SK-N-SH (cell line): ENCODE data around the gene NR2E3. TPM values are rescaled to one million over a fixed set of nuclear protein-coding genes. Genes with fewer than 3 reads are reported as not detected.

Experiments used
- CTCF ChIA-PET: fragments of 300-600, 350-600 bp; formaldehyde crosslinking; extraction: SDS; loops from one replicate; lab custom pipeline; 2021; lab: Yijun Ruan, JAX
- POLR2A ChIA-PET: fragments of 350-600 bp; sonication (Branson Sonifier 250); formaldehyde crosslinking; extraction: SDS; loops from one replicate; lab custom pipeline; 2020; ENCODE audit warnings: antibody characterized with exemption, inconsistent platforms; lab: Yijun Ruan, JAX
- DNase-seq: peaks from one replicate; pipeline ENCODE4 v3.0.0; 2012
- H2AFZ ChIP-seq: fragments of 200-600 bp; sonication (generic); 2 replicates; pipeline ENCODE4 v1.8.1; 2016; ENCODE audit warnings: antibody characterized with exemption, mild to moderate bottlenecking, low read depth
- H3F3A ChIP-seq: fragments of 200-600 bp; sonication (generic); replicated peaks from 2 replicates; pipeline ENCODE3; 2016; ENCODE audit warnings: antibody characterized with exemption, mild to moderate bottlenecking; ENCODE audit not compliant: insufficient read depth
- H3K27ac ChIP-seq, 2 experiments: fragments of 200-500 bp in 1 of 2; fragments of 200-600 bp in 1 of 2; sonication (Bioruptor generic) in 1 of 2; sonication (generic), shearing (Covaris generic) in 1 of 2; 2 replicates each; pipeline versions ENCODE4 v1.5.1 to v1.6.1; 2014 to 2016; ENCODE audit warnings: low read depth in 2 of 2, inconsistent platforms in 1 of 2, low read length in 1 of 2, mild to moderate bottlenecking in 1 of 2, mixed read lengths in 1 of 2
- H3K27me3 ChIP-seq: fragments of 200-600 bp; sonication (generic), shearing (Covaris generic); 2 replicates; pipeline ENCODE4 v1.6.1; 2016; ENCODE audit warnings: mixed run types; ENCODE audit not compliant: insufficient read depth
- H3K36me3 ChIP-seq, 2 experiments: fragments of 200-500 bp in 1 of 2; fragments of 200-600 bp in 1 of 2; sonication (Bioruptor generic) in 1 of 2; sonication (generic) in 1 of 2; replicated peaks in 1 of 2; 2 replicates each; pipeline versions ENCODE3 to v1.5.1; 2014 to 2016; ENCODE audit warnings: low read length in 1 of 2, mild to moderate bottlenecking in 1 of 2; ENCODE audit not compliant: insufficient read depth in 2 of 2, control insufficient read depth in 1 of 2
- H3K4me1 ChIP-seq, 2 experiments: fragments of 200-500 bp in 1 of 2; fragments of 200-600 bp in 1 of 2; sonication (Bioruptor generic) in 1 of 2; sonication (generic), shearing (Covaris generic) in 1 of 2; 2 replicates each; pipeline versions ENCODE4 v1.5.1 to v1.6.1; 2014 to 2016; ENCODE audit warnings: low read depth in 1 of 2, low read length in 1 of 2, mixed run types in 1 of 2; ENCODE audit not compliant: insufficient read depth in 2 of 2, control insufficient read depth in 1 of 2
- H3K4me2 ChIP-seq: fragments of 200-600 bp; sonication (generic), shearing (Covaris generic); 2 replicates; pipeline ENCODE4 v1.6.1; 2017; ENCODE audit warnings: mixed run types
- H3K4me3 ChIP-seq, 2 experiments: fragments of 200-500 bp in 1 of 2; fragments of 200-600 bp in 1 of 2; sonication (Bioruptor generic) in 1 of 2; sonication (generic), shearing (Covaris generic) in 1 of 2; 2 replicates each; pipeline versions ENCODE4 v1.5.1 to v1.8.1; 2014 to 2016; ENCODE audit warnings: low read depth in 2 of 2, inconsistent platforms in 1 of 2, low read length in 1 of 2, mild to moderate bottlenecking in 1 of 2, mixed read lengths in 1 of 2, moderate library complexity in 1 of 2
- H3K79me2 ChIP-seq: fragments of 200-600 bp; sonication (generic); 2 replicates; pipeline ENCODE4 v1.8.1; 2017; ENCODE audit warnings: mild to moderate bottlenecking; ENCODE audit not compliant: insufficient read depth
- H3K9ac ChIP-seq: fragments of 200-600 bp; sonication (generic); 2 replicates; pipeline ENCODE4 v1.6.1; 2017; ENCODE audit warnings: mixed run types
- H3K9me2 ChIP-seq: fragments of 200-600 bp; sonication (generic); 2 replicates; pipeline ENCODE4 v1.6.1; 2017; ENCODE audit warnings: mixed run types
- H3K9me3 ChIP-seq: fragments of 200-600 bp; sonication (generic); 2 replicates; pipeline ENCODE4 v1.6.1; 2017; ENCODE audit warnings: mixed run types, mild to moderate bottlenecking, moderate library complexity
- H4K20me1 ChIP-seq: fragments of 200-600 bp; sonication (generic); 2 replicates; pipeline ENCODE4 v1.6.1; 2017; ENCODE audit warnings: mild to moderate bottlenecking, mixed run types; ENCODE audit not compliant: insufficient read depth
- ELF1 ChIP-seq: IDR thresholded peaks from 2 replicates; pipeline ENCODE4 v1.4.0; 2012
- EP300 ChIP-seq, 2 experiments: IDR thresholded peaks; 2 replicates each; pipeline versions ENCODE4 v1.4.0 to v1.6.1; 2012; ENCODE audit warnings: borderline replicate concordance in 1 of 2, low read depth in 1 of 2, low read length in 1 of 2
- EZH2phosphoT487 ChIP-seq: fragments of 200-600 bp; sonication (generic); IDR thresholded peaks from 2 replicates; pipeline ENCODE4 v1.6.1; 2017; ENCODE audit warnings: low read depth, mixed run types, mild to moderate bottlenecking, antibody characterized with exemption, moderate library complexity, borderline replicate concordance
- FOXJ3 ChIP-seq: sonication (generic); formaldehyde crosslinking; IDR thresholded peaks from 2 replicates; pipeline ENCODE4 v1.5.1; 2020; ENCODE audit warnings: mild to moderate bottlenecking, missing genetic modification reagents
- FOXM1 ChIP-seq: IDR thresholded peaks from 2 replicates; pipeline ENCODE4 v1.4.0; 2012; ENCODE audit warnings: low read depth, mild to moderate bottlenecking
- GATA2 ChIP-seq: sonication (generic); formaldehyde crosslinking; IDR thresholded peaks from 2 replicates; pipeline ENCODE4 v1.5.0; 2020; ENCODE audit warnings: mild to moderate bottlenecking, missing genetic modification reagents
- IRF3 ChIP-seq: fragments of 150-350 bp; IDR thresholded peaks from 2 replicates; pipeline ENCODE4 v1.6.1; 2016; ENCODE audit warnings: mild to moderate bottlenecking, low read depth, low read length
- MAX ChIP-seq: IDR thresholded peaks from 2 replicates; pipeline ENCODE4 v1.4.0; 2012; ENCODE audit warnings: low read depth
- MEF2A ChIP-seq: IDR thresholded peaks from 2 replicates; pipeline ENCODE4 v1.4.0; 2012; ENCODE audit warnings: low read depth, borderline replicate concordance
- MXI1 ChIP-seq: IDR thresholded peaks from 2 replicates; pipeline ENCODE4 v1.6.1; 2012; ENCODE audit warnings: mild to moderate bottlenecking, low read depth, low read length, improper control_type of control experiment
- NFIC ChIP-seq: IDR thresholded peaks from 2 replicates; pipeline ENCODE4 v1.4.0; 2012; ENCODE audit warnings: borderline replicate concordance
- RXRA ChIP-seq: IDR thresholded peaks from 2 replicates; pipeline ENCODE4 v1.4.0; 2012; ENCODE audit warnings: low read depth, mild to moderate bottlenecking, borderline replicate concordance
- TCF12 ChIP-seq: IDR thresholded peaks from 2 replicates; pipeline ENCODE4 v1.4.0; 2012
- TEAD4 ChIP-seq: IDR thresholded peaks from 2 replicates; pipeline ENCODE4 v1.4.0; 2012; ENCODE audit warnings: mild to moderate bottlenecking, borderline replicate concordance; ENCODE audit not compliant: insufficient read depth
- USF1 ChIP-seq: IDR thresholded peaks from 2 replicates; pipeline ENCODE4 v1.4.0; 2012; ENCODE audit warnings: low read depth, borderline replicate concordance
- USF2 ChIP-seq: fragments of 150-350 bp; IDR thresholded peaks from 2 replicates; pipeline ENCODE4 v1.6.1; 2017; ENCODE audit warnings: antibody characterized with exemption, low read length, low read depth, borderline replicate concordance
- YY1 ChIP-seq: IDR thresholded peaks from 2 replicates; pipeline ENCODE4 v1.4.0; 2012; ENCODE audit warnings: low read depth, mild to moderate bottlenecking
- WGBS: methylation state at CpG from one replicate; pipeline ENCODE4 v1.1.6; 2017; ENCODE audit warnings: low lambda C conversion rate; 5-methylcytosine and 5-hydroxymethylcytosine counted together
- polyA plus RNA-seq, 3 experiments: library from polyadenylated mRNA; depleted of rRNA; stranded (reverse); fragments of >200 nt; gene quantifications; 2 replicates each; pipeline ENCODE4 v1.2.3, GENCODE V29; 2012

The NR2E3 gene
- polyA plus RNA-seq, 1 of the 3 experiments (the other 2 are of a cell fraction) = 0.18 TPM

GRCh38 chr15:71785996-71786395 is 24.4 kb upstream of the NR2E3 start:
- Histone ChIP-seq H3K9ac (no peak overlapping the region), H4K20me1 (no peaks in the 10 kb centered on the region), H3F3A (peaks cover 4% of the 10 kb centered on the region), H3K27me3 (no peaks in the 10 kb centered on the region), H3K4me3 (no peak overlapping the region), H3K27ac (no peak overlapping the region), H3K9me2 (no peaks in the 10 kb centered on the region), H3K36me3 (no peaks in the 10 kb centered on the region), H3K9me3 (no peaks in the 10 kb centered on the region), H3K79me2 (no peaks in the 10 kb centered on the region), H3K4me2 (no peak overlapping the region), H2AFZ (no peak overlapping the region), H3K4me1 (peaks cover 0 to 6% of the 10 kb centered on the region in 2 experiments; a peak in 2 of 4 replicates)
- TF ChIP-seq USF2 = no peak
- no peak for TF ChIP-seq FOXM1
- no peak for TF ChIP-seq GATA2 (CRISPR knock-in tag)
- TF ChIP-seq EP300 (IDR thresholded peaks at IDR 0.05; ENCODE audit: borderline replicate concordance in 1 of 2, low read depth in 1 of 2, low read length in 1 of 2) = no peak
- TF ChIP-seq RXRA = no peak
- no peak for TF ChIP-seq MAX
- TF ChIP-seq FOXJ3 (CRISPR knock-in tag) = no peak
- no peak for TF ChIP-seq YY1
- no peak for TF ChIP-seq EZH2phosphoT487
- TF ChIP-seq USF1 = no peak
- no peak for TF ChIP-seq TEAD4
- no peak for TF ChIP-seq IRF3
- no peak for TF ChIP-seq MXI1
- TF ChIP-seq NFIC = no peak
- no peak for TF ChIP-seq TCF12
- TF ChIP-seq MEF2A = no peak
- no peak for TF ChIP-seq ELF1
- 96% methylated on average over 2 of the region's 2 CpGs for WGBS
- POLR2A ChIA-PET = interaction anchor here (0.6 kb wide), 1 partner anchor 23 kb away, joined by 4 read pairs; no protein-coding TSS in a partner anchor
- DNase-seq = no peak
- CTCF ChIA-PET = interaction anchor here (0.6 to 6.7 kb wide), 2 partner anchors 14 to 979 kb away, joined by 3 to 39 read pairs; no protein-coding TSS in a partner anchor
